HepG2 (cell line): ENCODE measurements around the gene PCNT. TPM values are rescaled to one million over a fixed set of nuclear protein-coding genes. Genes with fewer than 3 reads are reported as not detected.

ENCODE experiments used
- ATAC-seq: fragments of 200-7000 bp; cut with Tn5 transposase; 3 replicates; pipeline ENCODE4 v1.9.1; 2020; ENCODE audit warnings: mild to moderate bottlenecking, moderate library complexity
- BruUV-seq: library from RNA; stranded (reverse); fragments of 400-500 nt; replicated peaks from 2 replicates; lab custom pipeline; 2021; lab: Mats Ljungman, UMichigan
- CTCF ChIA-PET: fragments of 300-600 bp; formaldehyde crosslinking; extraction: SDS; loops from one replicate; lab custom pipeline; 2021; ENCODE audit warnings: low total read pairs, inconsistent platforms, low intra/inter-chr PET ratio; lab: Yijun Ruan, JAX
- POLR2A ChIA-PET: fragments of 350-600 bp; sonication (Branson Sonifier 250); formaldehyde crosslinking; loops from one replicate; lab custom pipeline; 2020; ENCODE audit warnings: antibody characterized with exemption, inconsistent platforms; lab: Yijun Ruan, JAX
- DNase-seq: peaks from one replicate; pipeline ENCODE4 v3.0.0-alpha.2; 2015; ENCODE audit warnings: low spot score
- FAIRE-seq: peaks from 3 replicates; lab custom pipeline; 2011; peaks lifted over from hg19 to GRCh38; lab: Jason Lieb, UNC
- H2AFZ ChIP-seq: one replicate; pipeline ENCODE4 v1.6.1; 2011; ENCODE audit warnings: low read length, inconsistent platforms
- H3K27ac ChIP-seq: fragments of 300-600 bp; 3 replicates; pipeline ENCODE4 v1.8.0; 2011; ENCODE audit warnings: mixed run types, mild to moderate bottlenecking, mixed read lengths, low read length, inconsistent platforms; ENCODE audit not compliant: insufficient read depth; ENCODE audit errors: extremely low read length
- H3K27me3 ChIP-seq, 2 experiments: fragments of 200-600 bp in 1 of 2; 2 replicates in 1 of 2; 3 replicates in 1 of 2; pipeline versions ENCODE4 v1.6.0 to v1.8.0; 2011; ENCODE audit warnings: low read length in 2 of 2, mild to moderate bottlenecking in 2 of 2, moderate library complexity in 2 of 2, inconsistent platforms in 1 of 2; ENCODE audit not compliant: insufficient read depth in 2 of 2, control insufficient read depth in 1 of 2
- H3K36me3 ChIP-seq, 2 experiments: fragments of 200-600 bp in 1 of 2; replicated peaks in 1 of 2; 2 replicates in 1 of 2; 3 replicates in 1 of 2; pipeline versions ENCODE4 v1.5.1 to v1.8.0; 2011; ENCODE audit warnings: low read length in 2 of 2, inconsistent platforms in 1 of 2; ENCODE audit not compliant: insufficient read depth in 2 of 2, control insufficient read depth in 1 of 2
- H3K4me1 ChIP-seq: 2 replicates; pipeline ENCODE4 v1.5.1; 2012; ENCODE audit warnings: low read length, inconsistent platforms; ENCODE audit not compliant: insufficient read depth
- H3K4me2 ChIP-seq: 2 replicates; pipeline ENCODE4 v1.6.0; 2011; ENCODE audit warnings: low read depth, low read length, inconsistent platforms
- H3K4me3 ChIP-seq, 3 experiments: fragments of 200-600 bp in 1 of 3; sonication (generic), shearing (Covaris generic) in 1 of 3; replicated peaks in 1 of 3; 2 replicates each; pipeline ENCODE4 v1.5.1; 2011 to 2016; ENCODE audit warnings: low read length in 3 of 3, inconsistent platforms in 2 of 3, low read depth in 2 of 3, mild to moderate bottlenecking in 2 of 3, control low read depth in 1 of 3, mixed read lengths in 1 of 3; ENCODE audit not compliant: insufficient read depth in 1 of 3
- H3K79me2 ChIP-seq: one replicate; pipeline ENCODE4 v1.6.1; 2011; ENCODE audit warnings: low read length, inconsistent platforms; ENCODE audit not compliant: insufficient read depth
- H3K9ac ChIP-seq: 2 replicates; pipeline ENCODE4 v1.6.0; 2011; ENCODE audit warnings: mild to moderate bottlenecking, low read depth, low read length, inconsistent platforms; ENCODE audit not compliant: insufficient read depth
- H3K9me3 ChIP-seq: 2 replicates; pipeline ENCODE4 v1.5.1; 2012; ENCODE audit warnings: mild to moderate bottlenecking, low read length
- H4K20me1 ChIP-seq: 2 replicates; pipeline ENCODE4 v1.6.0; 2011; ENCODE audit warnings: inconsistent platforms, mild to moderate bottlenecking, low read length, moderate library complexity; ENCODE audit not compliant: insufficient read depth
- ATF2 ChIP-seq: sonication (generic); formaldehyde crosslinking; IDR thresholded peaks from 2 replicates; pipeline ENCODE4 v1.4.0; 2020; ENCODE audit warnings: missing genetic modification reagents
- CEBPG ChIP-seq: IDR thresholded peaks from 2 replicates; pipeline ENCODE4 v1.6.1; 2016
- DMTF1 ChIP-seq: sonication (generic); formaldehyde crosslinking; IDR thresholded peaks from 2 replicates; pipeline ENCODE4 v1.4.0; 2020; ENCODE audit warnings: mild to moderate bottlenecking, missing genetic modification reagents
- MEIS2 ChIP-seq: sonication (generic); formaldehyde crosslinking; IDR thresholded peaks from 2 replicates; pipeline ENCODE4 v1.9.0; 2021; ENCODE audit warnings: mild to moderate bottlenecking, missing genetic modification reagents
- NCOA1 ChIP-seq: sonication (generic); formaldehyde crosslinking; IDR thresholded peaks from 2 replicates; pipeline ENCODE4 v1.9.0; 2021; ENCODE audit warnings: missing genetic modification reagents
- NFRKB ChIP-seq: fragments of 450-650 bp; IDR thresholded peaks from 2 replicates; pipeline ENCODE4 v1.6.1; 2017
- RAD51 ChIP-seq: fragments of 450-650 bp; IDR thresholded peaks from 2 replicates; pipeline ENCODE4 v1.6.1; 2016; ENCODE audit warnings: borderline replicate concordance
- SCMH1 ChIP-seq: sonication (generic); formaldehyde crosslinking; IDR thresholded peaks from 2 replicates; pipeline ENCODE4 v1.9.0; 2021; ENCODE audit warnings: missing genetic modification reagents, mild to moderate bottlenecking, borderline replicate concordance
- SP5 ChIP-seq: IDR thresholded peaks from 2 replicates; pipeline ENCODE4 v1.6.1; 2016; ENCODE audit warnings: low read depth, borderline replicate concordance
- ZNF678 ChIP-seq: sonication (generic); formaldehyde crosslinking; IDR thresholded peaks from 2 replicates; pipeline ENCODE4 v1.4.0; 2020; ENCODE audit warnings: mild to moderate bottlenecking, missing genetic modification reagents
- WGBS: methylation state at CpG from one replicate; pipeline ENCODE4 v1.1.6; 2017; ENCODE audit warnings: low lambda C conversion rate; 5-methylcytosine and 5-hydroxymethylcytosine counted together
- in situ Hi-C: cut with HindIII; loops from 2 replicates; pipeline ENCODE4 v1.10.0; 2017; ENCODE audit warnings: low pct_unique_long_range_greater_than_20kb; ENCODE audit not compliant: extremely low pct_ligation_motif_present
- intact Hi-C: fragments of 100-400 bp; cut with micrococcal nuclease; formaldehyde crosslinking; loops from one replicate; pipeline ENCODE4 v1.10.0; 2022; ENCODE audit not compliant: unreplicated experiment
- polyA plus RNA-seq, 8 experiments: library from polyadenylated mRNA; depleted of rRNA in 3 of 8; stranded (reverse) in 7 of 8; unstranded in 1 of 8; fragments of >200 nt; fragmentation: Illumina TruSeq in 4 of 8; extraction: Trizol in 4 of 8; gene quantifications; 2 replicates each; pipeline versions ENCODE4 v1.2.1 to v1.2.3, GENCODE V29; 2011 to 2016; ENCODE audit warnings: low read depth in 4 of 8, missing spikeins in 1 of 8, mixed read lengths in 1 of 8; ENCODE audit not compliant: insufficient read depth in 1 of 8
- total RNA-seq, 5 experiments: library from RNA; depleted of rRNA; stranded (reverse); fragments of >200 nt; fragmentation: Illumina TruSeq; extraction: Trizol; gene quantifications; 2 replicates each; pipeline ENCODE4 v1.2.3, GENCODE V29; 2016; ENCODE audit warnings: low read depth in 1 of 5
- TF ChIP-seq, protein P1 (sequence below): fragments of 450-650 bp; IDR thresholded peaks from 2 replicates; pipeline ENCODE4 v1.6.1; 2017; ENCODE audit warnings: mild to moderate bottlenecking
- TF ChIP-seq, protein P2 (sequence below): sonication (generic); formaldehyde crosslinking; IDR thresholded peaks from 2 replicates; pipeline ENCODE4 v1.8.1; 2022; ENCODE audit warnings: mild to moderate bottlenecking, missing genetic modification reagents
- TF ChIP-seq, protein P3 (sequence below): sonication (generic); formaldehyde crosslinking; IDR thresholded peaks from 2 replicates; pipeline ENCODE4 v1.8.0; 2022; ENCODE audit warnings: missing genetic modification reagents, mild to moderate bottlenecking, borderline replicate concordance

The PCNT gene
- total and polyA plus RNA-seq, 2 of the 13 experiments (the other 11 are each of a cell fraction or from before 2014, with no cell fraction given), result 5.6 to 12.4 TPM

- TF ChIP-seq ATF2 (CRISPR knock-in tag), result no peak
- TF ChIP-seq CEBPG (CRISPR knock-in tag), result no peak
- TF ChIP-seq ZNF678 (CRISPR knock-in tag), result no peak
- TF ChIP-seq, protein P1, sequence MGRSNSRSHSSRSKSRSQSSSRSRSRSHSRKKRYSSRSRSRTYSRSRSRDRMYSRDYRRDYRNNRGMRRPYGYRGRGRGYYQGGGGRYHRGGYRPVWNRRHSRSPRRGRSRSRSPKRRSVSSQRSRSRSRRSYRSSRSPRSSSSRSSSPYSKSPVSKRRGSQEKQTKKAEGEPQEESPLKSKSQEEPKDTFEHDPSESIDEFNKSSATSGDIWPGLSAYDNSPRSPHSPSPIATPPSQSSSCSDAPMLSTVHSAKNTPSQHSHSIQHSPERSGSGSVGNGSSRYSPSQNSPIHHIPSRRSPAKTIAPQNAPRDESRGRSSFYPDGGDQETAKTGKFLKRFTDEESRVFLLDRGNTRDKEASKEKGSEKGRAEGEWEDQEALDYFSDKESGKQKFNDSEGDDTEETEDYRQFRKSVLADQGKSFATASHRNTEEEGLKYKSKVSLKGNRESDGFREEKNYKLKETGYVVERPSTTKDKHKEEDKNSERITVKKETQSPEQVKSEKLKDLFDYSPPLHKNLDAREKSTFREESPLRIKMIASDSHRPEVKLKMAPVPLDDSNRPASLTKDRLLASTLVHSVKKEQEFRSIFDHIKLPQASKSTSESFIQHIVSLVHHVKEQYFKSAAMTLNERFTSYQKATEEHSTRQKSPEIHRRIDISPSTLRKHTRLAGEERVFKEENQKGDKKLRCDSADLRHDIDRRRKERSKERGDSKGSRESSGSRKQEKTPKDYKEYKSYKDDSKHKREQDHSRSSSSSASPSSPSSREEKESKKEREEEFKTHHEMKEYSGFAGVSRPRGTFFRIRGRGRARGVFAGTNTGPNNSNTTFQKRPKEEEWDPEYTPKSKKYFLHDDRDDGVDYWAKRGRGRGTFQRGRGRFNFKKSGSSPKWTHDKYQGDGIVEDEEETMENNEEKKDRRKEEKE, result no peak
- TF ChIP-seq NCOA1, result no peak
Observed at GRCh38 chr21:46377789-46378188, 53.8 kb downstream of the PCNT start (continued).

GRCh38 chr21:46379105-46379504, 55.1 kb downstream of the PCNT start:
- Histone ChIP-seq H3K4me2 (no peak overlapping the region), H3K79me2 (peaks cover 9% of the 10 kb centered on the region), H3K4me3 (no peak overlapping the region), H3K4me1 (no peaks in the 10 kb centered on the region), H3K9me3 (no peaks in the 10 kb centered on the region), H4K20me1 (no peaks in the 10 kb centered on the region), H3K9ac (no peak overlapping the region), H2AFZ (no peak overlapping the region), H3K36me3 (peaks cover 3 to 11% of the 10 kb centered on the region in 2 experiments; a peak in 3 of 5 replicates), H3K27me3 (no peaks in the 10 kb centered on the region), H3K27ac (no peak overlapping the region)
- ChIA-PET POLR2A (no interaction called here), CTCF (no interaction called here)
- FAIRE-seq, result no peak
- ATAC-seq, result no peak
- intact Hi-C loops (no loop called here), in situ Hi-C loops (no loop called here)
- 96% methylated on average over 19 of the region's 19 CpGs for WGBS
- no TSS peak for BruUV-seq
- no peak for DNase-seq
- TF ChIP-seq, protein P2, sequence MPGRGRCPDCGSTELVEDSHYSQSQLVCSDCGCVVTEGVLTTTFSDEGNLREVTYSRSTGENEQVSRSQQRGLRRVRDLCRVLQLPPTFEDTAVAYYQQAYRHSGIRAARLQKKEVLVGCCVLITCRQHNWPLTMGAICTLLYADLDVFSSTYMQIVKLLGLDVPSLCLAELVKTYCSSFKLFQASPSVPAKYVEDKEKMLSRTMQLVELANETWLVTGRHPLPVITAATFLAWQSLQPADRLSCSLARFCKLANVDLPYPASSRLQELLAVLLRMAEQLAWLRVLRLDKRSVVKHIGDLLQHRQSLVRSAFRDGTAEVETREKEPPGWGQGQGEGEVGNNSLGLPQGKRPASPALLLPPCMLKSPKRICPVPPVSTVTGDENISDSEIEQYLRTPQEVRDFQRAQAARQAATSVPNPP (CRISPR knock-in tag), result no peak
- no peak for TF ChIP-seq RAD51
- no peak for TF ChIP-seq SP5 (CRISPR knock-in tag)
- no peak for TF ChIP-seq NFRKB
- no peak for TF ChIP-seq SCMH1
- no peak for TF ChIP-seq MEIS2 (CRISPR knock-in tag)
- TF ChIP-seq DMTF1 (CRISPR knock-in tag), result no peak
- TF ChIP-seq, protein P3, sequence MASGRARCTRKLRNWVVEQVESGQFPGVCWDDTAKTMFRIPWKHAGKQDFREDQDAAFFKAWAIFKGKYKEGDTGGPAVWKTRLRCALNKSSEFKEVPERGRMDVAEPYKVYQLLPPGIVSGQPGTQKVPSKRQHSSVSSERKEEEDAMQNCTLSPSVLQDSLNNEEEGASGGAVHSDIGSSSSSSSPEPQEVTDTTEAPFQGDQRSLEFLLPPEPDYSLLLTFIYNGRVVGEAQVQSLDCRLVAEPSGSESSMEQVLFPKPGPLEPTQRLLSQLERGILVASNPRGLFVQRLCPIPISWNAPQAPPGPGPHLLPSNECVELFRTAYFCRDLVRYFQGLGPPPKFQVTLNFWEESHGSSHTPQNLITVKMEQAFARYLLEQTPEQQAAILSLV (CRISPR knock-in tag), result no peak
- no peak for TF ChIP-seq ATF2 (CRISPR knock-in tag)
